SH-SY5Y (cell line): Measurements from ENCODE around the gene SOCS2.
A peak's percentile ranks its signal among the peaks of the same experiment; 100 is the strongest.

Source experiments
- GATA2 ChIP-seq: IDR thresholded peaks from 2 replicates; pipeline ENCODE4 v1.6.1; 2011; ENCODE audit warnings: mild to moderate bottlenecking, low read depth, low read length
- GATA3 ChIP-seq: IDR thresholded peaks from 2 replicates; pipeline ENCODE4 v1.6.1; 2011; ENCODE audit warnings: low read depth, mild to moderate bottlenecking, low read length, moderate library complexity

The SOCS2 gene, protein sequence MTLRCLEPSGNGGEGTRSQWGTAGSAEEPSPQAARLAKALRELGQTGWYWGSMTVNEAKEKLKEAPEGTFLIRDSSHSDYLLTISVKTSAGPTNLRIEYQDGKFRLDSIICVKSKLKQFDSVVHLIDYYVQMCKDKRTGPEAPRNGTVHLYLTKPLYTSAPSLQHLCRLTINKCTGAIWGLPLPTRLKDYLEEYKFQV

GRCh38 chr12:93571925-93572711 is at the start of gene SOCS2:
Gene SOCS2 (plus strand): TSS chr12:93572675. CDS start chr12:93572898, 223 bp downstream.
- no peak for TF ChIP-seq GATA3
- TF ChIP-seq GATA2 = peak; percentile 31

DNA sequence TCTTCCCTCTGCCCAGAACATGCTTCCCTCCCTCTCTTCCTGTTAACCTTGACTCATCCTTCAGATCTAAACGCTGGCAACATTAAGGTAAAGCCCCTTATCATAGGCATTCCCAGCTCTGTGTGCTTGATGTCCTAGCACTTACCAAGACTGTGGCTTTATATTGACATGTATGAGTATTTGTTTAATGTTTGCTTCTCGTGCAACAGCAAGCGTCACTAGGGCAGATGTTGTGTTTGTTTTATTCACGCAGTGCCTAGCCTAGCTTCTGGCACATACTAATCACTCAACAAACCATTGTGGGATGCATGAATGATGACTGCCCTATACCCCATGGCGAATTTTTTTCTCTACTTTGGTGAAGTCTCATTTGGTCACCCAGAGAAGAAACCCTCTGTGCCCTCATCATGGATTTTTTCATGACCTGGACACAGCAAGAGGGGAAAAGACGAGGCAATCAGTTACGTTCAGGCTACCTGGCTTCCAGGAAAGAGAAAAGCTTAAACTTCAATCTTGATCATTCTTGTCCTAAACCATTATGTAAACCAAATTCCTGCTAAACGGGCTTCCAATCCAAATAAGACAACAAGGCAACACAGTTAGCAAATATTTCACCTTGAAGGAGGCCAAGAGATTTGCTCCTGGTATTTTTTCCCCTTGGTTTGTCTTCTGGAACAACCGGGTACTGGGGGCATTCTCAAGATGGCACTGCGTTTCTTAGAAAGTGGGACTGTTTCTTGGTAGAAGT is 47.9 kb upstream of the SOCS2 start:
- TF ChIP-seq GATA3 = no peak
- no peak for TF ChIP-seq GATA2

- TF ChIP-seq GATA3 (no peak), GATA2 (no peak)
Observed at GRCh38 chr12:93526786-93527428, 45.6 kb upstream of the SOCS2 start.

GRCh38 chr12:93530358-93530757 is 42.1 kb upstream of the SOCS2 start:
- TF ChIP-seq GATA3 (no peak), GATA2 (no peak)

GRCh38 chr12:93533310-93533709 is 39.2 kb upstream of the SOCS2 start:
- TF ChIP-seq GATA3 = no peak
- no peak for TF ChIP-seq GATA2

GRCh38 chr12:93536111-93536765 is 36.2 kb upstream of the SOCS2 start:
- TF ChIP-seq GATA2 (no peak), GATA3 (no peak)

DNA sequence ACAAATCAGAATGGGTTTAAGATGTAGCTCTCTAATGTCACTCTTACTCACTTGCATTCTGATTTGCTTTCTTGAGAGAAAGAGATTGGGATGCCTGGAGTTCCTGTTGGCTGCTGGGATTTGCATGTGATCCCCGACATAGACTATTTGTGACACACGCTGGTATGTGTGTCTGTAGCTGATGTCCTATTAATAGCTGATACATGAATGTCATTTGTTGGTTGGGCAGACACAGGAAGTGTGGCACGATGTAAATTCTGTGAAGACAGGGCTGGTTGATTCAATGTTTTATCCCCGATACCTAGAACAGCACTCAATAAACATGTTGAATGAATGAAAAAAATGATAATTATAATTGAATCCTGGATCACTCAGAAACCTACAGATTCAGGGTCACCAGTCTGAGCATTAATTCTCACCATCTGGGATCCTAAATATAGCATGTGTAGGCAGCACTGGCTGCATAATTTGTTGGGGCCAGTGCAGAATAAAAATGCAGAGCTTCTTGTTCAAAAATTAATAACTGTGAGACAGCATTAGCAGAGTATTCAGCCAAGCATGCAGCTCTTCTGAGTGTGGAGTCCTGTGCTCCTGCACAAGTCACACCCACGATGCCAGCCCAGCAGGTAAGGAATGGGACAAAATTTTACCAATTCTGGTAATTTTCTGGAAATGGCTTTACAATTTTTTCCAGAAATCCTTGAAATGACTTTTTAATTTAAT is 35.5 kb upstream of the SOCS2 start:
- TF ChIP-seq GATA2 (no peak), GATA3 (no peak)

DNA sequence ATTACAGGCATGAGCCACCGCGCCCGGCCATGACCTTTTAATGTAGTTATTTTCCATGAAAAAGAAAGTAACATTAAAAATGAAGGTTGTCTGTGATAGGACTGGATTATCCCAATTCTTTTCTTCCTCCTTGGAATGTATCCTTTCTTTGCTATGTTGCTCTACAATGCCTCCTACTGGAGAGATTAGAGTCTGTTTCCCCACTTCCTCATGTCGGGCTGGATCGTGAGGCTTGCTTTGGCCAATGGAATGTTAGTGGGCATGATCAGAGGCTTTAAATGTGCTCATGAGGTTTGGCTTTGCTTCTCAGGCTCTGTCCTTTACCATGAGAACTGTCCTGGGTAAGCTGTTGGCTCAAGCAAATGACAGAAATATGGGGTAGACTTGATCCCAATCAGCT is 34.7 kb upstream of the SOCS2 start:
- TF ChIP-seq GATA3 (no peak), GATA2 (no peak)

GRCh38 chr12:93539821-93540220 is 32.7 kb upstream of the SOCS2 start:
- TF ChIP-seq GATA2 (no peak), GATA3 (no peak)

GRCh38 chr12:93540466-93540865 is 32.0 kb upstream of the SOCS2 start:
- no peak for TF ChIP-seq GATA2
- TF ChIP-seq GATA3 = no peak

- TF ChIP-seq GATA3 (no peak), GATA2 (no peak)
Observed at GRCh38 chr12:93541578-93542225, 30.8 kb upstream of the SOCS2 start.

- TF ChIP-seq GATA2 = no peak
- TF ChIP-seq GATA3 = no peak
Observed at GRCh38 chr12:93547778-93548177, 24.7 kb upstream of the SOCS2 start.

DNA sequence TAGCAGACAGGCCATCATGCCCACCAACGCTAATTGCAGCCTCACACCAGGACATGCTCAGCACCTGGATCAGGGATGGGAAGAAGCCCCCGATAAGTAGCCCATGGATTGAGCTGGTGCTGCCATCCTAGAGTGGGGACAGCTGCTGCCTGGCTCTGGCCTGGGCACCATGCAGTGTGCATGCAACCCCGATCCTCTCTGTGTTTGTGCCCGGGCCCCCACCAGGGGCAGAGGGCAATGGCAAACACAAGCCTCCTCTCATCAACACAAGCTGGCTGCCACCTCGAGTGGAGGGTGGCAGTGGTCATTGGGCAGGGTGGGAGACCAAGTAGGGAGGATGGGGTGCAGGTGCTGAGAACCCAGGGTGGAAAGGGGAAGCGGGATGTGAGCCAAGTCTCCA is 23.3 kb upstream of the SOCS2 start:
- TF ChIP-seq GATA3 (no peak), GATA2 (no peak)

- TF ChIP-seq GATA2 (no peak), GATA3 (no peak)
Observed at GRCh38 chr12:93550748-93551611, 21.5 kb upstream of the SOCS2 start.
